ENCODE measurements around the gene NIPBL.

DNA sequence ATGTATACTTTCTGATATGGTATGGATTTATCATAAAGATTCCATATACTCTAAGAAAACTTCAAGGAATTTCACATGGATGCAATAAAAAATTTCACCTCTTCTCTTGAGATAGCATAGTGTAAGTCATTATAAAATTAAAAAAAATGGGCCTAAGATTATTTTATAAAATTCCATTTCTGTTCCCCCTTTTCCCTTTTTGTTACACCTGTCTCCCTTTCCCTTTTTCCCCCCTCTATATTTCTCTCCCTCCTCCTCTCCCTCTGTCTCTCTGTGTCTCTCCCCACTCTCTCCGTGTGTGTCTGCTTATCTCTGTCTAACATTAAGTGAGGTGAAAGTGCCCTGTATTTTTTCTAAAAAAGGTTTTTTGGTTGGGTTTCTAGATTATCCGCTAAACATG lies 180.2 kb downstream of the NIPBL start:
- TF ChIP-seq, protein P1, sequence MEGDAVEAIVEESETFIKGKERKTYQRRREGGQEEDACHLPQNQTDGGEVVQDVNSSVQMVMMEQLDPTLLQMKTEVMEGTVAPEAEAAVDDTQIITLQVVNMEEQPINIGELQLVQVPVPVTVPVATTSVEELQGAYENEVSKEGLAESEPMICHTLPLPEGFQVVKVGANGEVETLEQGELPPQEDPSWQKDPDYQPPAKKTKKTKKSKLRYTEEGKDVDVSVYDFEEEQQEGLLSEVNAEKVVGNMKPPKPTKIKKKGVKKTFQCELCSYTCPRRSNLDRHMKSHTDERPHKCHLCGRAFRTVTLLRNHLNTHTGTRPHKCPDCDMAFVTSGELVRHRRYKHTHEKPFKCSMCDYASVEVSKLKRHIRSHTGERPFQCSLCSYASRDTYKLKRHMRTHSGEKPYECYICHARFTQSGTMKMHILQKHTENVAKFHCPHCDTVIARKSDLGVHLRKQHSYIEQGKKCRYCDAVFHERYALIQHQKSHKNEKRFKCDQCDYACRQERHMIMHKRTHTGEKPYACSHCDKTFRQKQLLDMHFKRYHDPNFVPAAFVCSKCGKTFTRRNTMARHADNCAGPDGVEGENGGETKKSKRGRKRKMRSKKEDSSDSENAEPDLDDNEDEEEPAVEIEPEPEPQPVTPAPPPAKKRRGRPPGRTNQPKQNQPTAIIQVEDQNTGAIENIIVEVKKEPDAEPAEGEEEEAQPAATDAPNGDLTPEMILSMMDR (IDR thresholded peaks at IDR 0.05): no peak
- no peak for TF ChIP-seq POLR2A (IDR thresholded peaks at IDR 0.05)

All from breast epithelium (tissue), 3 donors.